ENCODE data around the gene KLHDC4. TPM values are rescaled to one million over a fixed set of nuclear protein-coding genes. Genes with fewer than 3 reads are reported as not detected.

The KLHDC4 gene
- total RNA-seq, 2 experiments from 2014 or later, result 80.8 to 81.7 TPM

- no peak overlapping the region for H3K4me3 Mint-ChIP-seq
- H3K4me1 Mint-ChIP-seq (ENCODE audit: low read depth), result peaks cover 36% of the 10 kb centered on the region
- H3K27me3 Mint-ChIP-seq, result no peaks in the 10 kb centered on the region
- H3K36me3 Mint-ChIP-seq (ENCODE audit: low read depth), result peaks cover 31% of the 10 kb centered on the region
- H3K9me3 Mint-ChIP-seq, result no peaks in the 10 kb centered on the region
- H3K27ac Mint-ChIP-seq, result no peak overlapping the region
- intact Hi-C loops (cut with micrococcal nuclease), result no loop called here
- ChIA-PET CTCF (interaction anchor here (2.0 kb wide), 1 partner anchor 70 kb away, joined by 7 read pairs; no protein-coding TSS in a partner anchor), POLR2A (no interaction called here)
- ATAC-seq (no peak), DNase-seq (no peak)
- TF ChIP-seq, protein P1, sequence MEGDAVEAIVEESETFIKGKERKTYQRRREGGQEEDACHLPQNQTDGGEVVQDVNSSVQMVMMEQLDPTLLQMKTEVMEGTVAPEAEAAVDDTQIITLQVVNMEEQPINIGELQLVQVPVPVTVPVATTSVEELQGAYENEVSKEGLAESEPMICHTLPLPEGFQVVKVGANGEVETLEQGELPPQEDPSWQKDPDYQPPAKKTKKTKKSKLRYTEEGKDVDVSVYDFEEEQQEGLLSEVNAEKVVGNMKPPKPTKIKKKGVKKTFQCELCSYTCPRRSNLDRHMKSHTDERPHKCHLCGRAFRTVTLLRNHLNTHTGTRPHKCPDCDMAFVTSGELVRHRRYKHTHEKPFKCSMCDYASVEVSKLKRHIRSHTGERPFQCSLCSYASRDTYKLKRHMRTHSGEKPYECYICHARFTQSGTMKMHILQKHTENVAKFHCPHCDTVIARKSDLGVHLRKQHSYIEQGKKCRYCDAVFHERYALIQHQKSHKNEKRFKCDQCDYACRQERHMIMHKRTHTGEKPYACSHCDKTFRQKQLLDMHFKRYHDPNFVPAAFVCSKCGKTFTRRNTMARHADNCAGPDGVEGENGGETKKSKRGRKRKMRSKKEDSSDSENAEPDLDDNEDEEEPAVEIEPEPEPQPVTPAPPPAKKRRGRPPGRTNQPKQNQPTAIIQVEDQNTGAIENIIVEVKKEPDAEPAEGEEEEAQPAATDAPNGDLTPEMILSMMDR (IDR thresholded peaks at IDR 0.05), result no peak
Observed at GRCh38 chr16:87705771-87706277, 60.0 kb downstream of the KLHDC4 start.

DNA sequence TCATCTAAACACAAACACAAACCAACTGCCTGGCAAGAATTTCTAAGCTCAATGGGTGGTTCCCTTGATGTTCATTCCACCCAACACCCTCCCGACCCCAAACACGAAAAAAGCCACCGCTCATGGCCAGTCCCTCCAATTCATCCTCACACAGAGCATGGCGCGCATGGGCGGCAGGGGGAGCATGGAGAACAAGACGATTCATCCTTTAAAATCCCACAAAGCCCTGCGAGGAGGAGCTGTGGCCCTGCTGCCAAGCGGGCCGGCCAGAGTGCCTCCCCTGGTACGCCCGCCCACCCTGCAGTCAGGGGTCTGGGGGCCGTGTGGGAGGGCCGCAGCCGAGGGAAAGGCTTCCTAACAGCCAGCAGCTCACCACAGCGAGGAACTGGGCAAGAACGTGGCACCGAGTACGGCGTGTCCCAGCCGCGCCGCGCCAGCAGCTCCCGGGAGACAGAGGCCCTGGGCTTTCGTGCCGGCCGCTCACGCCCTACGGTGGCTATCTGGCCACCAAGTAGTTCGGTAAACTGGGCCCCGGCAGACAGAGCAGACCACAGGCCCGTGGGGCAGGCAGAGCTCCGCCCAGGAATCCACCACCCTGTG, 60.9 kb downstream of the KLHDC4 start:
- Mint-ChIP-seq H3K4me3 (no peak overlapping the region), H3K9me3 (no peaks in the 10 kb centered on the region), H3K27me3 (no peaks in the 10 kb centered on the region), H3K36me3 (ENCODE audit: low read depth) (peaks cover 28% of the 10 kb centered on the region), H3K27ac (no peak overlapping the region), H3K4me1 (ENCODE audit: low read depth) (peaks cover 39% of the 10 kb centered on the region)
- intact Hi-C loops (cut with micrococcal nuclease), result no loop called here
- POLR2A ChIA-PET, result interaction anchor here (0.5 kb wide), 1 partner anchor 27 kb away, joined by 6 read pairs; no protein-coding TSS in a partner anchor
- no peak for ATAC-seq
- TF ChIP-seq, protein P1 (IDR thresholded peaks at IDR 0.05), result no peak
- no peak for DNase-seq
- CTCF ChIA-PET, result interaction anchor here (0.6 to 2.0 kb wide), 2 partner anchors 69 to 598 kb away, joined by 3 to 7 read pairs; no protein-coding TSS in a partner anchor

DNA sequence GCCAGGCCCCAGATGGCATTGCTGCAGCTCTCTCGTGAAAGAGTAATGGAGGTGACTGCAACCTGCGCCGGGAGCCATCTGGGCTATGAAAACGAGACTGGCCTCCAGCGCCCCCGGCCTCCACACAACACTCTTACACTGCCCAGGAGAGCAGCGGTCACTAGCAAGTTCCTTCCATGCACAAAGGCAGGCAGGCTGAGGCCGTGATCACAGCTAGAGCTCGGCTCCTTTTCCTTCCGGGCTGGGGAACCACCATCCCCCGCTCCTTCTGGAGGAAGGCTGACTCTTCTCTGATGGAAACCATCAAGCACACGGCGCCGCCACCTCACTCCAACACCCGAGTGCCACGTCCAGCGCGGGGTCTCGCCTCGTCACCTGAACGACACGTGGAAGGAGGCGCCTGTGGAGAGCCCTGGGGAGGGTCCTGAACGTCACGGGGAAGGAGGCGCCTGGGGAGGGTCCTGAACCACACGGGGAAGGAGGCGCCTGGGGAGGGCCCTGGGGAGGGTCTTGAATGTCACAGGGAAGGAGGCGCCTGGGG, 61.9 kb downstream of the KLHDC4 start:
- CTCF ChIA-PET, result no interaction called here
- DNase-seq (no peak), ATAC-seq (no peak)
- H3K27me3 Mint-ChIP-seq, result no peaks in the 10 kb centered on the region
- no peaks in the 10 kb centered on the region for H3K9me3 Mint-ChIP-seq
- peak overlapping the region; percentile 57 for H3K27ac Mint-ChIP-seq
- H3K4me1 Mint-ChIP-seq (ENCODE audit: low read depth), result peaks cover 39% of the 10 kb centered on the region
- POLR2A ChIA-PET, result interaction anchor here (1.1 to 1.4 kb wide), 2 partner anchors 11 to 40 kb away, joined by 4 read pairs; no protein-coding TSS in a partner anchor
- peaks cover 26% of the 10 kb centered on the region for H3K36me3 Mint-ChIP-seq (ENCODE audit: low read depth)
- TF ChIP-seq, protein P1 (IDR thresholded peaks at IDR 0.05), result no peak
- intact Hi-C loops (cut with micrococcal nuclease), result no loop called here
- no peak overlapping the region for H3K4me3 Mint-ChIP-seq

- Mint-ChIP-seq H3K36me3 (ENCODE audit: low read depth) (peaks cover 21% of the 10 kb centered on the region), H3K9me3 (no peaks in the 10 kb centered on the region), H3K4me3 (no peak overlapping the region), H3K27ac (peak overlapping the region; percentile 64), H3K27me3 (no peaks in the 10 kb centered on the region), H3K4me1 (ENCODE audit: low read depth) (peaks cover 43% of the 10 kb centered on the region)
- intact Hi-C loops (cut with micrococcal nuclease), result no loop called here
- POLR2A ChIA-PET, result interaction anchor here (0.7 to 1.4 kb wide), 4 partner anchors 10 to 41 kb away, joined by 3 to 4 read pairs (median 4); no protein-coding TSS in a partner anchor
- no peak for DNase-seq
- TF ChIP-seq, protein P1 (IDR thresholded peaks at IDR 0.05), result no peak
- CTCF ChIA-PET, result interaction anchor here (1.2 to 3.1 kb wide), 6 partner anchors 11 to 67 kb away, joined by 3 to 13 read pairs (median 5); no protein-coding TSS in a partner anchor
- no peak for ATAC-seq
Observed at GRCh38 chr16:87703071-87703470, 62.7 kb downstream of the KLHDC4 start.

Data from activated CD8-positive, alpha-beta T cell treated with anti-CD3 and anti-CD28 coated beads for 36 hours (primary cell).